OCI-LY7 (cell line): ENCODE data around the gene NBPF9.
"Not testable (repeated sequence)": the region's sequence is repeated elsewhere in the genome, so short reads cannot be mapped to it uniquely, and the experiment has no call there.

Experiments used
- EZH2phosphoT487 ChIP-seq: fragments of 200-600 bp; sonication (generic); IDR thresholded peaks from 2 replicates; pipeline ENCODE4 v1.6.1; 2018; ENCODE audit warnings: low read depth, borderline replicate concordance, mild to moderate bottlenecking, mixed run types, antibody characterized with exemption, low read length, moderate library complexity, mixed read lengths
- TF ChIP-seq, protein P1 (sequence below): fragments of 200-600 bp; sonication (generic); conservative IDR thresholded peaks from 2 replicates; pipeline ENCODE4 v1.5.1; 2014; ENCODE audit warnings: mild to moderate bottlenecking, antibody characterized with exemption, low read length, moderate library complexity, mixed read lengths

DNA sequence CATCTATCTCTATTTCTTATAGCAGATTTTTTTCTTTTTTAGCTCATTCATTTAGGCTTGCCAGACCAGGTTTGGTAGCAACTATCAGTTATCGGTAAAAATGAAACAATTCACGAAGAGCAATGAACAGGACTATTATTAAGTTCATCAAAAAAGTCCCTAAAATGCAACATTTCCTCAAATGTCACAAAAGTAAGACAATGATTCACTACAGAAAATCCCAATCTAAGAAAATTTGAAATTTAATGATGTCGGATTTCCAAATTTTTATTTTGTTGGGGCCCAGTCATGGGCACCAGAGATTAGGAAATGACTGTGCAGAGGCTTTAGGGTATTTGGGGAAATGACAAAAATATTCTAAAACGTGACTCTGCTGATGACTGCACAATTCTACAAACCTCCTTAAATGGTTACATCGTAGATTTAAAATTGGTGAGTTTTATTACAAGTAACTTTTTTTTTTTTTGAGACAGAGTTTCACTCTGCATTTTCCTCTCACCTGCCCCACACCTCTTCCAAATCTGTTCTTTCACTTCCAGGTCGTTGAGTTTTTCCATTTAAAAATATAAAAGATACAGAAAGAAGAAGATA is 23.3 kb upstream of the NBPF9 start:
- TF ChIP-seq, protein P1, sequence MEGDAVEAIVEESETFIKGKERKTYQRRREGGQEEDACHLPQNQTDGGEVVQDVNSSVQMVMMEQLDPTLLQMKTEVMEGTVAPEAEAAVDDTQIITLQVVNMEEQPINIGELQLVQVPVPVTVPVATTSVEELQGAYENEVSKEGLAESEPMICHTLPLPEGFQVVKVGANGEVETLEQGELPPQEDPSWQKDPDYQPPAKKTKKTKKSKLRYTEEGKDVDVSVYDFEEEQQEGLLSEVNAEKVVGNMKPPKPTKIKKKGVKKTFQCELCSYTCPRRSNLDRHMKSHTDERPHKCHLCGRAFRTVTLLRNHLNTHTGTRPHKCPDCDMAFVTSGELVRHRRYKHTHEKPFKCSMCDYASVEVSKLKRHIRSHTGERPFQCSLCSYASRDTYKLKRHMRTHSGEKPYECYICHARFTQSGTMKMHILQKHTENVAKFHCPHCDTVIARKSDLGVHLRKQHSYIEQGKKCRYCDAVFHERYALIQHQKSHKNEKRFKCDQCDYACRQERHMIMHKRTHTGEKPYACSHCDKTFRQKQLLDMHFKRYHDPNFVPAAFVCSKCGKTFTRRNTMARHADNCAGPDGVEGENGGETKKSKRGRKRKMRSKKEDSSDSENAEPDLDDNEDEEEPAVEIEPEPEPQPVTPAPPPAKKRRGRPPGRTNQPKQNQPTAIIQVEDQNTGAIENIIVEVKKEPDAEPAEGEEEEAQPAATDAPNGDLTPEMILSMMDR, result not testable (repeated sequence)
- TF ChIP-seq EZH2phosphoT487, result not testable (repeated sequence)
